ENCODE results near the gene LGALS7.
"Not testable (repeated sequence)": the region's sequence is repeated elsewhere in the genome, so short reads cannot be mapped to it uniquely, and the experiment has no call there.

Gene LGALS7

DNA sequence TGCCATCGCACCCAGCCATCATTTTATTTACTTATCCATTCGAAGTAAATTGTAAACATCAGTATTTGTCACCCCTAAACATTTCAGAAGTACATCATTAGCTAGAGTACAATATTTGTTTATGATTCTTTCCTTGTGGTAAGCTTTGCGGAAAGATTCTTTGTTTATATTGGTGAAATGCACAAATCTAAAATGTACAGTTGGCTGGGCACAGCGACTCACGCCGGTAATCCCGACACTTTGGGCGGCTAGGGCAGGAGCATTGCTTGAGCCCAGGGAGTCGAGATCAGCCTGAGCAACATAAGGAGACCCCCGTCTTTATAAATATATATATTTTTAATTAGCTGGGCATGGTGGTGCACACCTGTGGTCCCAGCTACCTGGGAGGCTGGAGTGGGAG is 25.8 kb upstream of the LGALS7 start:
- no peak for DNase-seq

GRCh38 chr19:38797781-38798180 is 24.5 kb upstream of the LGALS7 start:
- not testable (repeated sequence) for DNase-seq

DNA sequence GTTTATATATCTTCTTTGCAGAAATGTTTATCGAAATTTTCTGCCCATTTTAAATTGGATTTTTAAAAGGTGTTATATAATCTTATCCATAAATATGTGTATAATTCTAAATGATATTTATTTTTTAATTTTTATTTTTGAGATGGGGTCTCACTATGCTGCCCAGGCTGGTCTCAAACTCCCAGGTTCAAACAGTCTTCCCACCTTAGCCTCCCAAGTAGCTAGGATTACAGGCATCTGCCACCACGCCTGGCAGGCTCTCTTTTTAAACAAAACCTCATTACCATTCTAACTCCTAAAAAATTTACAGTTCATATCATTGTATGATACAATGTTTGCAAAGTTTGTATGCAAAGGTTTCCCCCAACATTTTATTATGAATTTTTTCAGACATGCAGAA is 22.8 kb upstream of the LGALS7 start:
- no peak for DNase-seq

GRCh38 chr19:38795549-38795948 is 22.2 kb upstream of the LGALS7 start:
- DNase-seq = no peak

GRCh38 chr19:38793671-38794070 is 20.4 kb upstream of the LGALS7 start:
- DNase-seq = no peak

DNA sequence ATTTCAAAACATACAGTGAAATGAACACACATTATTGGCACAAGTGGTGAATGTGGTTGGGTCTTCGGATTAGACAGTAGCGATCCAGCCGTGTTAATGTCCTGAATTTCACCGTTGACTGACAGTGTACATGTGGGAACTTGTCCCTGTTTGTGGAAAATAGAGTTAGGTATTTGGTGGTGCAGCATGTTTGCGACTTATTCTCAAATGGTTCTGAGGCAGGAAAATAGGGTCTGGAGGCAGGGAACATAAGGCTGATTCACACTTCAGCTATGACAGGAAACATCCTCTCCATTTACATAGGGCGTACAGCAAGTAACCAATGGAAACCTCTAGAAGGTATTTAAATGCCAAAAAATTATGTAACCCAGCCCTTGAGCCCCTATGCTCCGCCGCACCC is 19.9 kb upstream of the LGALS7 start:
- DNase-seq = no peak

DNA sequence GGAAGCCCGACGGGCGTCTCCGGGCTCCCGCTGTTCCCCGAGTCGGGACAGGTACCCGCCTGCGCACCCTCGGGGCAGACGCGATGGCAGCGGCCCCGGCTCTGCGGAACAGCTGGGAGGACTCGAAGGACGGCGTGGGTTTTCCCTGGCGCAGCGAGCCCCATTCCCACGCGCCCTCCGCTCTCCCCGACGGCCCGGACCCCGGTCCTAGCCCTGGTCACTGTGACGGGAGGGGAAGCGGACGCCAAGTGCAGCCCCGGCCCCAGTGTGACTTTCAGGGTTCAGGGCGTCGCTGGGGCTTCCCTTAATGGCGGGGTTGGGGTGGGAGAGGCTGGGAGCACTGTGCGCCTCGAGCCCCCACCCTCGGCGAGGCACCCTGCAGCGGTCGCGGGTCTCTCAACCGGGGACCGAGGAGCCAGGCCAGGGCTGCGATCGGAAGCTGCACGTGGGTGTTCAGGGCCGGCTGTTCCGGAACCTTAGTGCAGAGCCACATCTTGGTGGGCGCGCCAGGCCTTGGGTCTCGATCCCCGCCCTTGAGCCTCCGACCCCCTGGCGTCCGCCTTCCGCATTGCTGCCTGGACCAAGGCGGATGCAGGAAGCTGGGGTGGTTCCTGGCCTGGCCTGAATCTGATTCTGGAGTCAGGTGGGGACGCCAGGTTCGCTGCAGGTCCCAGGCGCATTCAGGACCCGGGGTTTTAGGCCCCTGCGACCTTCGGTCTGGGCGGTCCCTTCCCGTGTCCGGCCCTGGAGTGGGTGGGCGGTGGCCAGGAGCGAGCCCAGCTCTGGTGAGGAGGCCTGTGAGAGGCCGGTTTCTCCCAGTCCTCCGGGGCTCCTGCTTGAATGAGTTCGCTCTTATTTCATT is 19.2 kb upstream of the LGALS7 start:
- DNase-seq = no peak

- not testable (repeated sequence) for DNase-seq
These were observed 18.2 kb upstream of the LGALS7 start for GRCh38 chr19:38791451-38792064.

- not testable (repeated sequence) for DNase-seq
These were observed 17.4 kb upstream of the LGALS7 start for GRCh38 chr19:38790507-38791403.

- no peak for DNase-seq
These were observed 15.3 kb upstream of the LGALS7 start, which contains the start of gene LGALS7B for GRCh38 chr19:38788478-38789243. Gene LGALS7B, plus strand, starts transcription at chr19:38789200. Its CDS starts 27 bp downstream, at chr19:38789227.

DNA sequence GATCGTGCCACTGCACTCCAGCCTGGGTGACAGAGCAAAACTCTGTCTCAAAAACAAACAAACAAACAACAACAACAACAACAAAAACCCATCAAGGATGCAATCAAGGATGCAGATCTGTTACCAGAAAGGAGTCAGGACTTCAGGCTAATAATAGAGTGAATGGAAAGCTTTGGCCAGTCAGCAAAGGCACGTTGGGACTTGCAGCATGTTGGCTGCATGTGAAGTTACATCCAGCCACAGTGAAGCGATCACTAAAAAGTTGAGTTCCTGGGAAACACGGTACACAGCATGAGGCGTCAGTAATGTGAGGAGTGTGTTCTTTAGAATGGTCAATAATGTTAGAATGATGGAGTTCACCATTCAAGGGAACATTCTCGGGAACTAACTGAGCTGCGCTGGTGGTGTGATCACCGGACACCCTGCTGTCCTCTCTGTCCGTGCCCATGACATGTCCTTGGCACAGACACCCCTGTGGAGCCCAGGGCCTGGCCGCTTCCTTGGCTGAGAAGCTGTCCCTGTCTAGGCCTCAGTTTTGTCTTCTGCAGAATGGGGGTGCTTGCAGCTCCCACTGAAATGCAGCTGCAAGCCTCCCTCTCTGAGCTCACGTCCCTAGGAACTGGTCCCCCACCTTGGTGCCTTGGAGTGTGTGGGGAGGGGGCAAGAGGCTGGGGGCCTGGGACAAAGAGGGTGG is 13.4 kb upstream of the LGALS7 start:
- DNase-seq = no peak

DNA sequence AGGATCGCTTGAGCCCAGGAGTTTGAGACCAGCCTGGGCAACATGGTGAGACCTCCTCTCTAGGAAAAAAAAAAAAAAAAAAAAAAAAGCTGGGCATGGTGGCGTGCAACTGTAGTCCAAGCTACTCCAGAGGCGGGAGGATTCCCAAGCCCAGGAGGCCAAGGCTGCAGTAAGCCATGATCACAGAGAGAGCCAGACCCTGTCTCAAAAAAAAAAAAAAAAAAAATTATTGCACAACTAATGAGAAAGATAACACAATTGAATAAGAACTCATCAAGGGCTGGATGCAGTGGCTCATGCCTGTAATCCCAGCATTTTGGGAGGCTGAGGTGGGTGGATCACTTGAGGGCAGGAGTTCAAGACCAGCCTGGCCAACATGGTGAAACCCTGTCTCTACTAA is 12.7 kb upstream of the LGALS7 start:
- DNase-seq = not testable (repeated sequence)

GRCh38 chr19:38785187-38785699 is 11.9 kb upstream of the LGALS7 start:
- no peak for DNase-seq

DNA sequence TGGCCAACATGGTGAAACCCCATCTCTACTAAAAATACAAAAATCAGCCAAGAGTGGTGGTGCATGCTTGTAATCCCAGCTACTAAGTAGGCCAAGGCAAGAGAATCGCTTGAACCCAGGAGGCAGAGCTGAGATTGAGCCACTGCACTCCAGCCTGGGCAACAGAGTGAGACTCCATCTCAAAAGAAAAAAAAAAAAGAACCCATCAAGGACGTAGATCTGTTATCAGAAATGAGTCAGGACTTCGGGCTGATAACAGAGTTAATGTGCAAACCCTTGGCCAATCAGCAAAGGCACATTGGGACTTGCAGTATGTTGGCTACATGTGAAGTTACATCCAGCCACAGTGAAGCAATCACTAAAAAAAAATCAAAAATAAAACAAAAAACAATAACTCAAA is 10.9 kb upstream of the LGALS7 start:
- DNase-seq = no peak

- DNase-seq = not testable (repeated sequence)
These were observed 8.9 kb upstream of the LGALS7 start for GRCh38 chr19:38782212-38782611.

DNA sequence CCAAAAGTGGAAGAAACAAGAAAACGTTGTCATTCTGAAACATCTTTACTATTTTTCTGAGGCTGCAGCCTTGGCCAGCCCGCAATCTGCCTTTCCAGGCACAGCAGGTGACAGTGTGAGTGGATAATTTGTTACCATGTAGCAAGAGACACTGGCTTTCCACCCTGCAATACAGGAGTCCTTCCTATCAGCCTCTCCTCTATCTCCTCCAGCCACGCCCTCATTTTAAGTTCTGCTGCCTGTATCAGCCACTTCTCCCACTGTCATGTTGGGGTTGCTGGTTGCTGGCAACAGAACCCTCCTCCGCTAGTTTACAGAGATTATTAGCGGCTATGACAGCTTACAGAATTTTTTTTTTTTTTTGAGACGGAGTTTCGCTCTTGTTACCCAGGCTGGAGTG is 7.7 kb upstream of the LGALS7 start:
- no peak for DNase-seq

- no peak for DNase-seq
These were observed 7.1 kb upstream of the LGALS7 start for GRCh38 chr19:38780443-38780842.

GRCh38 chr19:38778733-38779132 is 5.4 kb upstream of the LGALS7 start:
- DNase-seq = no peak

- no peak for DNase-seq
These were observed 1.0 kb upstream of the LGALS7 start for GRCh38 chr19:38774181-38774950.

DNA sequence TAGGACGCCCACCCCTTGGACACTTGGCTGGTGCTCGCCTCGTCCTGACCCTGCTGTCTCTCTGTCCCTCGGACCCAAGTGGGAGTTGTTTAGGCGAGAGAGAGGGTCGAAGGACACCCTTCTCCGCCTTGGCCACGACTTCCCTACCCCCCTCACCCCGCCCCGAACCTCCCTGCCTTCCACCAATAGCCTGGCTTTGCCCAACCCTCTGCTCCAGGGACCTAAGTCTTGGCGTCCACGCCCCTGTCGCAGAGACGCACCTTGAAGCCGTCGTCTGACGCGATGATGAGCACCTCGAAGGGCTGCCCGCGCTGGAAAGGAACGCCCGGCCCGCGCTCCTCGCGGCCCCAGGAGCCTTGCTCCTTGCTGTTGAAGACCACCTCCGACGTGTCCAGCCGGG is 1.7 kb downstream of the LGALS7 start:
- DNase-seq = not testable (repeated sequence)

DNA sequence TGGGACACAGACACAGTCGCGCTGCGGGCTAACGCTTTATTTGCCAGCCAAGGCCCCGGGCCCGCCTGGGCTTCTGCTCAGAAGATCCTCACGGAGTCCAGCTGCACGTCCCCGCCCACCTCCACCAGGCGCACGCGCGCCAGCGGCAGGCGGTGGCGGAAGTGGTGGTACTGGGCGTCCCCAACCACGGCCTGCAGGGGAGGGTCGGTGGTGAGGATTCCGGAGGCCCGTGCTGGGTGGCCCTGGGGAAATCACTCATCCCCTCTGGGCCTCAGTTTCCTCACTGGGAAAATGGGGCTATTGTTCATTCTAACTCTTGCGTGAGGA is 2.4 kb downstream of the LGALS7 start:
- DNase-seq = not testable (repeated sequence)

Measured in KG1 (cell line).